Neuronal stem cell (in vitro differentiated cells): ENCODE data around the gene CCDC187.
A peak's percentile ranks its signal among the peaks of the same experiment; 100 is the strongest.

Experiments used
- DNase-seq: peaks from one replicate; pipeline ENCODE4 v3.0.0-alpha.2; 2013; ENCODE audit warnings: low spot score
- H2AFZ ChIP-seq: one replicate; pipeline ENCODE4 v1.6.1; 2013; ENCODE audit warnings: mild to moderate bottlenecking, low read length, inconsistent platforms
- H2AK5ac ChIP-seq: 2 replicates; pipeline ENCODE4 v1.6.1; 2013; ENCODE audit warnings: low read depth, mild to moderate bottlenecking, inconsistent platforms, low read length, moderate library complexity, mixed read lengths
- H2BK120ac ChIP-seq: 2 replicates; pipeline ENCODE4 v1.6.1; 2013; ENCODE audit warnings: low read depth, mild to moderate bottlenecking, inconsistent platforms, low read length, moderate library complexity, mixed read lengths
- H2BK12ac ChIP-seq: one replicate; pipeline ENCODE4 v1.6.1; 2013; ENCODE audit warnings: low read length, inconsistent platforms
- H2BK15ac ChIP-seq: 2 replicates; pipeline ENCODE4 v1.6.1; 2013; ENCODE audit warnings: mild to moderate bottlenecking, low read length, inconsistent platforms, mixed read lengths
- H2BK5ac ChIP-seq: one replicate; pipeline ENCODE4 v1.6.1; 2013; ENCODE audit warnings: inconsistent platforms, mild to moderate bottlenecking, low read length, moderate library complexity
- H3K14ac ChIP-seq: one replicate; pipeline ENCODE4 v1.6.1; 2013; ENCODE audit warnings: low read length, inconsistent platforms
- H3K18ac ChIP-seq: 2 replicates; pipeline ENCODE4 v1.6.1; 2013; ENCODE audit warnings: low read length, inconsistent platforms
- H3K23ac ChIP-seq: 2 replicates; pipeline ENCODE4 v1.6.1; 2013; ENCODE audit warnings: low read depth, mild to moderate bottlenecking, mixed read lengths, low read length, inconsistent platforms; ENCODE audit not compliant: poor library complexity
- H3K27ac ChIP-seq: replicated peaks from 3 replicates; pipeline ENCODE4 v1.5.1; 2013; ENCODE audit warnings: low read length, inconsistent platforms
- H3K27me3 ChIP-seq, 3 experiments: 2 replicates each; pipeline ENCODE4 v1.6.1; 2013; ENCODE audit warnings: low read length in 3 of 3, mild to moderate bottlenecking in 2 of 3, inconsistent platforms in 1 of 3, low read depth in 1 of 3, mixed read lengths in 1 of 3, moderate library complexity in 1 of 3; ENCODE audit not compliant: control insufficient read depth in 3 of 3, insufficient read depth in 3 of 3
- H3K36me3 ChIP-seq, 2 donors: replicated peaks in 1 of 2; 2 replicates each; pipeline ENCODE4 v1.6.1; 2013; ENCODE audit warnings: low read length in 2 of 2; ENCODE audit not compliant: control insufficient read depth in 2 of 2, insufficient read depth in 2 of 2
- H3K4ac ChIP-seq: 2 replicates; pipeline ENCODE4 v1.6.1; 2013; ENCODE audit warnings: inconsistent platforms, mild to moderate bottlenecking, low read length, moderate library complexity
- H3K4me1 ChIP-seq, 2 donors: 1 replicate in 1 of 2; 2 replicates in 1 of 2; pipeline ENCODE4 v1.6.1; 2013; ENCODE audit warnings: low read length in 2 of 2, low read depth in 1 of 2; ENCODE audit not compliant: control insufficient read depth in 2 of 2, insufficient read depth in 1 of 2
- H3K4me2 ChIP-seq: one replicate; pipeline ENCODE4 v1.6.1; 2013; ENCODE audit warnings: mild to moderate bottlenecking, low read length, inconsistent platforms; ENCODE audit not compliant: insufficient read depth, poor library complexity, severe bottlenecking
- H3K4me3 ChIP-seq, 2 donors: 2 replicates each; pipeline ENCODE4 v1.5.1; 2013; ENCODE audit warnings: low read length in 2 of 2, mild to moderate bottlenecking in 2 of 2, inconsistent platforms in 1 of 2, moderate library complexity in 1 of 2
- H3K79me1 ChIP-seq: one replicate; pipeline ENCODE4 v1.6.1; 2013; ENCODE audit warnings: low read depth, mild to moderate bottlenecking, inconsistent platforms, low read length, moderate library complexity
- H3K9ac ChIP-seq: one replicate; pipeline ENCODE4 v1.6.1; 2013; ENCODE audit warnings: mild to moderate bottlenecking, low read depth, low read length, inconsistent platforms; ENCODE audit not compliant: poor library complexity
- H3K9me3 ChIP-seq, 2 donors: replicated peaks in 1 of 2; 2 replicates each; pipeline versions ENCODE3 to v1.6.1; 2013; ENCODE audit warnings: low read length in 2 of 2, mild to moderate bottlenecking in 2 of 2, inconsistent platforms in 1 of 2, low read depth in 1 of 2, mixed read lengths in 1 of 2, moderate library complexity in 1 of 2; ENCODE audit not compliant: control insufficient read depth in 2 of 2, insufficient read depth in 1 of 2
- H4K8ac ChIP-seq: one replicate; pipeline ENCODE4 v1.6.1; 2013; ENCODE audit warnings: low read depth, mild to moderate bottlenecking, inconsistent platforms, low read length, moderate library complexity
- H4K91ac ChIP-seq: one replicate; pipeline ENCODE4 v1.6.1; 2013; ENCODE audit warnings: low read length, low read depth, mild to moderate bottlenecking, inconsistent platforms; ENCODE audit not compliant: poor library complexity
- WGBS, 2 donors: extraction: QIAGEN DNeasy Blood & Tissue Kit; methylation state at CpG; one replicate each; pipeline ENCODE4 v1.1.7; 2013; ENCODE audit warnings: missing lambda C conversion rate in 2 of 2, mixed read lengths in 1 of 2; ENCODE audit not compliant: insufficient read length in 2 of 2, insufficient replicate concordance in 1 of 2; ENCODE audit errors: extremely low coverage in 2 of 2; 5-methylcytosine and 5-hydroxymethylcytosine counted together

Gene CCDC187

GRCh38 chr9:136333045-136333444 is 29.2 kb upstream of the CCDC187 start:
- no peak overlapping the region for H3K4ac ChIP-seq
- H2BK120ac ChIP-seq: no peak overlapping the region
- H3K4me1 ChIP-seq: peaks cover 11% of the 10 kb centered on the region in 2 donors
- DNase-seq: no peak
- H2BK5ac ChIP-seq: no peak overlapping the region
- H4K91ac ChIP-seq: no peak overlapping the region
- H3K18ac ChIP-seq: peak overlapping the region; percentile 38
- H3K14ac ChIP-seq: peak overlapping the region; percentile 89
- H3K23ac ChIP-seq: no peak overlapping the region
- H3K36me3 ChIP-seq: peaks cover 13 to 41% of the 10 kb centered on the region in 2 donors
- no peak overlapping the region for H3K4me3 ChIP-seq
- H3K79me1 ChIP-seq: peaks cover 48% of the 10 kb centered on the region
- peak overlapping the region; percentile 6 for H4K8ac ChIP-seq
- H3K27ac ChIP-seq: no peak overlapping the region
- no peaks in the 10 kb centered on the region for H3K27me3 ChIP-seq
- H3K9me3 ChIP-seq: no peaks in the 10 kb centered on the region
- no peak overlapping the region for H2AFZ ChIP-seq
- H3K9ac ChIP-seq: no peak overlapping the region
- H3K4me2 ChIP-seq: no peak overlapping the region
- no CpG with 5 or more reads among the region's 12 CpGs for WGBS, 2 donors
- H2BK15ac ChIP-seq: no peak overlapping the region
- H2AK5ac ChIP-seq: peak overlapping the region; percentile 84
- no peak overlapping the region for H2BK12ac ChIP-seq

- H2BK15ac ChIP-seq: no peak overlapping the region
- no peak overlapping the region for H2BK12ac ChIP-seq
- H3K23ac ChIP-seq: peak overlapping the region; percentile 73
- no peak overlapping the region for H3K9ac ChIP-seq
- H3K4me2 ChIP-seq: no peak overlapping the region
- H3K27me3 ChIP-seq: no peaks in the 10 kb centered on the region
- no peak overlapping the region for H2BK5ac ChIP-seq
- H2AK5ac ChIP-seq: no peak overlapping the region
- H3K27ac ChIP-seq: no peak overlapping the region
- H3K4me3 ChIP-seq: no peak overlapping the region
- no peak for DNase-seq
- H3K4me1 ChIP-seq: peaks cover 12 to 14% of the 10 kb centered on the region in 2 donors
- no peak overlapping the region for H3K14ac ChIP-seq
- H2BK120ac ChIP-seq: no peak overlapping the region
- WGBS, 2 donors: no CpG with 5 or more reads among the region's 11 CpGs
- H3K9me3 ChIP-seq: no peaks in the 10 kb centered on the region
- H4K91ac ChIP-seq: no peak overlapping the region
- H3K18ac ChIP-seq: no peak overlapping the region
- no peak overlapping the region for H4K8ac ChIP-seq
- peaks cover 48% of the 10 kb centered on the region for H3K79me1 ChIP-seq
- H2AFZ ChIP-seq: no peak overlapping the region
- no peak overlapping the region for H3K4ac ChIP-seq
- H3K36me3 ChIP-seq: peaks cover 11 to 36% of the 10 kb centered on the region in 2 donors
Observed at GRCh38 chr9:136332482-136332983, 28.6 kb upstream of the CCDC187 start.

GRCh38 chr9:136331556-136332481 is 27.9 kb upstream of the CCDC187 start:
- Histone ChIP-seq H3K27ac (no peak overlapping the region), H4K8ac (no peak overlapping the region), H3K27me3 (no peaks in the 10 kb centered on the region), H2BK120ac (no peak overlapping the region), H3K36me3 (peaks cover 6 to 29% of the 10 kb centered on the region in 2 donors), H2AFZ (no peak overlapping the region), H3K4me2 (no peak overlapping the region), H3K4me1 (peaks cover 15 to 16% of the 10 kb centered on the region in 2 donors), H4K91ac (no peak overlapping the region), H2BK5ac (no peak overlapping the region), H2BK12ac (no peak overlapping the region), H2BK15ac (no peak overlapping the region), H3K4me3 (no peak overlapping the region), H3K14ac (peak overlapping the region; percentile 38), H3K9ac (peak overlapping the region; percentile 21), H3K18ac (peak overlapping the region; percentile 48), H2AK5ac (no peak overlapping the region), H3K23ac (peak overlapping the region; percentile 73), H3K79me1 (peaks cover 48% of the 10 kb centered on the region), H3K9me3 (no peaks in the 10 kb centered on the region), H3K4ac (no peak overlapping the region)
- DNase-seq: no peak
- WGBS, 2 donors: no CpG with 5 or more reads among the region's 46 CpGs

GRCh38 chr9:136331030-136331429 is 27.1 kb upstream of the CCDC187 start:
- no CpG with 5 or more reads among the region's 15 CpGs for WGBS, 2 donors
- Histone ChIP-seq H3K36me3 (peaks cover 6 to 22% of the 10 kb centered on the region in 2 donors), H3K23ac (no peak overlapping the region), H3K27ac (no peak overlapping the region), H3K9me3 (no peaks in the 10 kb centered on the region), H2BK5ac (no peak overlapping the region), H2BK15ac (no peak overlapping the region), H4K8ac (no peak overlapping the region), H3K4me1 (peaks cover 23 to 24% of the 10 kb centered on the region in 2 donors), H3K9ac (no peak overlapping the region), H3K27me3 (no peaks in the 10 kb centered on the region), H3K79me1 (peaks cover 48% of the 10 kb centered on the region), H2BK12ac (no peak overlapping the region), H3K14ac (peak overlapping the region; percentile 82), H2AFZ (no peak overlapping the region), H3K4me3 (no peak overlapping the region), H3K18ac (peak overlapping the region; percentile 48), H3K4ac (no peak overlapping the region), H3K4me2 (no peak overlapping the region), H2AK5ac (no peak overlapping the region), H4K91ac (no peak overlapping the region), H2BK120ac (no peak overlapping the region)
- DNase-seq: no peak
